CMK (cell line): ENCODE data around the gene RGPD6.
"Not testable (repeated sequence)": the region's sequence is repeated elsewhere in the genome, so short reads cannot be mapped to it uniquely, and the experiment has no call there.

ENCODE experiments used
- DNase-seq: peaks from one replicate; pipeline ENCODE4 v3.0.0-alpha.2; 2010; ENCODE audit warnings: low read depth

RGPD6 gene

GRCh38 chr2:110576763-110577416, at the start of gene RGPD6:
Gene RGPD6 (minus strand): TSS chr2:110577222. CDS start chr2:110577024, 198 bp downstream.
- DNase-seq, result not testable (repeated sequence)

GRCh38 chr2:110619326-110619939, 42.4 kb upstream of the RGPD6 start:
- DNase-seq, result not testable (repeated sequence)

- not testable (repeated sequence) for DNase-seq
Observed at GRCh38 chr2:110613927-110614326, 36.9 kb upstream of the RGPD6 start.

- not testable (repeated sequence) for DNase-seq
Observed at GRCh38 chr2:110610613-110611250, 33.7 kb upstream of the RGPD6 start.

GRCh38 chr2:110609843-110610612, 33.0 kb upstream of the RGPD6 start:
- not testable (repeated sequence) for DNase-seq

- DNase-seq, result not testable (repeated sequence)
Observed at GRCh38 chr2:110608788-110609502, 31.9 kb upstream of the RGPD6 start.

- not testable (repeated sequence) for DNase-seq
Observed at GRCh38 chr2:110605057-110605456, 28.0 kb upstream of the RGPD6 start.

- DNase-seq, result not testable (repeated sequence)
Observed at GRCh38 chr2:110603917-110604591, 27.0 kb upstream of the RGPD6 start.

GRCh38 chr2:110602139-110602538, 25.1 kb upstream of the RGPD6 start:
- DNase-seq, result not testable (repeated sequence)

GRCh38 chr2:110591973-110592372, 15.0 kb upstream of the RGPD6 start:
- not testable (repeated sequence) for DNase-seq

- not testable (repeated sequence) for DNase-seq
Observed at GRCh38 chr2:110589677-110590330, 12.8 kb upstream of the RGPD6 start.

GRCh38 chr2:110588520-110588919, 11.5 kb upstream of the RGPD6 start:
- DNase-seq, result not testable (repeated sequence)

GRCh38 chr2:110579216-110579965, 2.4 kb upstream of the RGPD6 start:
- not testable (repeated sequence) for DNase-seq

GRCh38 chr2:110578429-110578828, 1.4 kb upstream of the RGPD6 start:
- DNase-seq, result not testable (repeated sequence)

- not testable (repeated sequence) for DNase-seq
Observed at GRCh38 chr2:110499755-110500377, 77.2 kb downstream of the RGPD6 start.

- DNase-seq, result not testable (repeated sequence)
Observed at GRCh38 chr2:110496027-110496426, 81.0 kb downstream of the RGPD6 start.

- not testable (repeated sequence) for DNase-seq
Observed at GRCh38 chr2:110494488-110494887, 82.5 kb downstream of the RGPD6 start.

GRCh38 chr2:110488991-110489390, 88.0 kb downstream of the RGPD6 start:
- not testable (repeated sequence) for DNase-seq

- not testable (repeated sequence) for DNase-seq
Observed at GRCh38 chr2:110482697-110483096, 94.3 kb downstream of the RGPD6 start.
